ENCODE results near the gene CD22.

CD22 gene

GRCh38 chr19:35299523-35300338 is 29.3 kb upstream of the CD22 start:
- H2BK120ac ChIP-seq (ENCODE audit: insufficient read depth, low read length, poor library complexity), result no peak overlapping the region
- H3K14ac ChIP-seq (ENCODE audit: low read length), result no peak overlapping the region
- H2AK5ac ChIP-seq (ENCODE audit: low read length), result no peak overlapping the region
- no peaks in the 10 kb centered on the region for H3K36me3 ChIP-seq (ENCODE audit: control insufficient read depth in 1 of 2, insufficient read depth in 2 of 2, low read length in 2 of 2)
- H3K4me3 ChIP-seq (ENCODE audit: low read depth, low read length), result no peak overlapping the region
- H3K27me3 ChIP-seq (ENCODE audit: insufficient read depth, low read length), result no peaks in the 10 kb centered on the region
- no peak overlapping the region for H3K23ac ChIP-seq (ENCODE audit: low read length)
- no peak overlapping the region for H4K91ac ChIP-seq (ENCODE audit: low read depth, low read length)
- no peak overlapping the region for H3K18ac ChIP-seq (ENCODE audit: low read length)
- no peak overlapping the region for H3K27ac ChIP-seq (ENCODE audit: low read depth, low read length)
- H2AFZ ChIP-seq (ENCODE audit: insufficient read depth, low read length, poor library complexity), result no peak overlapping the region
- no peaks in the 10 kb centered on the region for H3K79me2 ChIP-seq (ENCODE audit: control insufficient read depth, insufficient read depth, low read length, poor library complexity)
- H3K4me2 ChIP-seq (ENCODE audit: low read length), result no peak overlapping the region
- no peak overlapping the region for H2BK12ac ChIP-seq (ENCODE audit: low read length)
- DNase-seq, result no peak
- no peaks in the 10 kb centered on the region for H3K4me1 ChIP-seq (ENCODE audit: control insufficient read depth in 1 of 2, insufficient read depth in 2 of 2, low read length in 2 of 2)
- WGBS (ENCODE audit: extremely low coverage, insufficient coverage, insufficient read length), result no CpG with 5 or more reads among the region's 55 CpGs
- no peak overlapping the region for H3K9ac ChIP-seq (ENCODE audit: low read length)
- no peaks in the 10 kb centered on the region for H3K79me1 ChIP-seq (ENCODE audit: low read length)
- H4K12ac ChIP-seq (ENCODE audit: low read depth, low read length), result no peak overlapping the region
- peaks cover 23% of the 10 kb centered on the region for H3K9me3 ChIP-seq (ENCODE audit: insufficient read depth, low read depth, low read length)
- no peak overlapping the region for H3K4ac ChIP-seq (ENCODE audit: low read depth, low read length)
- no peak overlapping the region for H2BK5ac ChIP-seq (ENCODE audit: low read depth, low read length, poor library complexity)
- no peak overlapping the region for H4K8ac ChIP-seq (ENCODE audit: low read depth, low read length)

GRCh38 chr19:35300339-35300649 is 28.7 kb upstream of the CD22 start:
- no peak overlapping the region for H2BK5ac ChIP-seq (ENCODE audit: low read depth, low read length, poor library complexity)
- no peaks in the 10 kb centered on the region for H3K4me1 ChIP-seq (ENCODE audit: control insufficient read depth in 1 of 2, insufficient read depth in 2 of 2, low read length in 2 of 2)
- H3K4me3 ChIP-seq (ENCODE audit: low read depth, low read length), result no peak overlapping the region
- H3K79me1 ChIP-seq (ENCODE audit: low read length), result no peaks in the 10 kb centered on the region
- no peak overlapping the region for H3K27ac ChIP-seq (ENCODE audit: low read depth, low read length)
- no peak overlapping the region for H4K12ac ChIP-seq (ENCODE audit: low read depth, low read length)
- no CpG with 5 or more reads among the region's 10 CpGs for WGBS (ENCODE audit: extremely low coverage, insufficient coverage, insufficient read length)
- H3K14ac ChIP-seq (ENCODE audit: low read length), result no peak overlapping the region
- no peak overlapping the region for H4K91ac ChIP-seq (ENCODE audit: low read depth, low read length)
- H3K36me3 ChIP-seq (ENCODE audit: control insufficient read depth in 1 of 2, insufficient read depth in 2 of 2, low read length in 2 of 2), result no peaks in the 10 kb centered on the region
- H3K9ac ChIP-seq (ENCODE audit: low read length), result no peak overlapping the region
- H3K4me2 ChIP-seq (ENCODE audit: low read length), result no peak overlapping the region
- no peak overlapping the region for H3K18ac ChIP-seq (ENCODE audit: low read length)
- DNase-seq, result no peak
- no peaks in the 10 kb centered on the region for H3K79me2 ChIP-seq (ENCODE audit: control insufficient read depth, insufficient read depth, low read length, poor library complexity)
- H3K4ac ChIP-seq (ENCODE audit: low read depth, low read length), result no peak overlapping the region
- H2BK12ac ChIP-seq (ENCODE audit: low read length), result no peak overlapping the region
- H4K8ac ChIP-seq (ENCODE audit: low read depth, low read length), result no peak overlapping the region
- no peaks in the 10 kb centered on the region for H3K27me3 ChIP-seq (ENCODE audit: insufficient read depth, low read length)
- H2AFZ ChIP-seq (ENCODE audit: insufficient read depth, low read length, poor library complexity), result no peak overlapping the region
- H2AK5ac ChIP-seq (ENCODE audit: low read length), result no peak overlapping the region
- peaks cover 23% of the 10 kb centered on the region for H3K9me3 ChIP-seq (ENCODE audit: insufficient read depth, low read depth, low read length)
- H3K23ac ChIP-seq (ENCODE audit: low read length), result no peak overlapping the region
- no peak overlapping the region for H2BK120ac ChIP-seq (ENCODE audit: insufficient read depth, low read length, poor library complexity)

GRCh38 chr19:35301961-35302360 is 27.0 kb upstream of the CD22 start:
- Histone ChIP-seq H2AFZ (ENCODE audit: insufficient read depth, low read length, poor library complexity) (no peak overlapping the region), H3K79me1 (ENCODE audit: low read length) (no peaks in the 10 kb centered on the region), H2BK120ac (ENCODE audit: insufficient read depth, low read length, poor library complexity) (no peak overlapping the region), H2AK5ac (ENCODE audit: low read length) (no peak overlapping the region), H4K8ac (ENCODE audit: low read depth, low read length) (no peak overlapping the region), H3K14ac (ENCODE audit: low read length) (no peak overlapping the region), H3K27me3 (ENCODE audit: insufficient read depth, low read length) (no peaks in the 10 kb centered on the region), H3K4me3 (ENCODE audit: low read depth, low read length) (no peak overlapping the region), H3K4me2 (ENCODE audit: low read length) (no peak overlapping the region), H2BK5ac (ENCODE audit: low read depth, low read length, poor library complexity) (no peak overlapping the region), H3K4ac (ENCODE audit: low read depth, low read length) (no peak overlapping the region), H3K9ac (ENCODE audit: low read length) (no peak overlapping the region), H3K36me3 (ENCODE audit: control insufficient read depth in 1 of 2, insufficient read depth in 2 of 2, low read length in 2 of 2) (no peaks in the 10 kb centered on the region), H4K12ac (ENCODE audit: low read depth, low read length) (no peak overlapping the region), H3K9me3 (ENCODE audit: insufficient read depth, low read depth, low read length) (peaks cover 23% of the 10 kb centered on the region), H2BK12ac (ENCODE audit: low read length) (no peak overlapping the region), H3K23ac (ENCODE audit: low read length) (no peak overlapping the region), H3K18ac (ENCODE audit: low read length) (no peak overlapping the region), H3K4me1 (ENCODE audit: control insufficient read depth in 1 of 2, insufficient read depth in 2 of 2, low read length in 2 of 2) (no peaks in the 10 kb centered on the region), H3K27ac (ENCODE audit: low read depth, low read length) (no peak overlapping the region), H3K79me2 (ENCODE audit: control insufficient read depth, insufficient read depth, low read length, poor library complexity) (no peaks in the 10 kb centered on the region), H4K91ac (ENCODE audit: low read depth, low read length) (no peak overlapping the region)
- WGBS (ENCODE audit: extremely low coverage, insufficient coverage, insufficient read length), result 100% methylated on average over 1 of the region's 2 CpGs
- DNase-seq, result no peak

GRCh38 chr19:35302446-35302845 is 26.5 kb upstream of the CD22 start:
- no peak overlapping the region for H2BK5ac ChIP-seq (ENCODE audit: low read depth, low read length, poor library complexity)
- H4K91ac ChIP-seq (ENCODE audit: low read depth, low read length), result no peak overlapping the region
- no peaks in the 10 kb centered on the region for H3K4me1 ChIP-seq (ENCODE audit: control insufficient read depth in 1 of 2, insufficient read depth in 2 of 2, low read length in 2 of 2)
- H3K79me1 ChIP-seq (ENCODE audit: low read length), result no peaks in the 10 kb centered on the region
- H3K4me2 ChIP-seq (ENCODE audit: low read length), result no peak overlapping the region
- no peak overlapping the region for H3K4ac ChIP-seq (ENCODE audit: low read depth, low read length)
- no peaks in the 10 kb centered on the region for H3K79me2 ChIP-seq (ENCODE audit: control insufficient read depth, insufficient read depth, low read length, poor library complexity)
- H3K23ac ChIP-seq (ENCODE audit: low read length), result no peak overlapping the region
- peaks cover 19% of the 10 kb centered on the region for H3K9me3 ChIP-seq (ENCODE audit: insufficient read depth, low read depth, low read length)
- H3K27ac ChIP-seq (ENCODE audit: low read depth, low read length), result no peak overlapping the region
- no peak overlapping the region for H2AK5ac ChIP-seq (ENCODE audit: low read length)
- H3K27me3 ChIP-seq (ENCODE audit: insufficient read depth, low read length), result no peaks in the 10 kb centered on the region
- H4K12ac ChIP-seq (ENCODE audit: low read depth, low read length), result no peak overlapping the region
- H4K8ac ChIP-seq (ENCODE audit: low read depth, low read length), result no peak overlapping the region
- H2AFZ ChIP-seq (ENCODE audit: insufficient read depth, low read length, poor library complexity), result no peak overlapping the region
- WGBS (ENCODE audit: extremely low coverage, insufficient coverage, insufficient read length), result no CpG with 5 or more reads among the region's 16 CpGs
- H3K18ac ChIP-seq (ENCODE audit: low read length), result no peak overlapping the region
- no peak overlapping the region for H2BK120ac ChIP-seq (ENCODE audit: insufficient read depth, low read length, poor library complexity)
- H2BK12ac ChIP-seq (ENCODE audit: low read length), result no peak overlapping the region
- no peak for DNase-seq
- H3K9ac ChIP-seq (ENCODE audit: low read length), result no peak overlapping the region
- no peaks in the 10 kb centered on the region for H3K36me3 ChIP-seq (ENCODE audit: control insufficient read depth in 1 of 2, insufficient read depth in 2 of 2, low read length in 2 of 2)
- no peak overlapping the region for H3K14ac ChIP-seq (ENCODE audit: low read length)
- no peak overlapping the region for H3K4me3 ChIP-seq (ENCODE audit: low read depth, low read length)
